GM20000 (cell line): ENCODE data around the gene GNAL.

Experiments
- DNase-seq: peaks from one replicate; pipeline ENCODE4 v3.0.0; 2012; ENCODE audit warnings: low spot score
- CTCF ChIP-seq: IDR thresholded peaks from 2 replicates; pipeline ENCODE4 v1.5.1; 2012; ENCODE audit warnings: mild to moderate bottlenecking, control low read depth; ENCODE audit errors: extremely low read depth, missing control alignments

GNAL gene

GRCh38 chr18:11901826-11902438, 212.9 kb downstream of the GNAL start:
- DNase-seq = no peak
- no peak for TF ChIP-seq CTCF

DNA sequence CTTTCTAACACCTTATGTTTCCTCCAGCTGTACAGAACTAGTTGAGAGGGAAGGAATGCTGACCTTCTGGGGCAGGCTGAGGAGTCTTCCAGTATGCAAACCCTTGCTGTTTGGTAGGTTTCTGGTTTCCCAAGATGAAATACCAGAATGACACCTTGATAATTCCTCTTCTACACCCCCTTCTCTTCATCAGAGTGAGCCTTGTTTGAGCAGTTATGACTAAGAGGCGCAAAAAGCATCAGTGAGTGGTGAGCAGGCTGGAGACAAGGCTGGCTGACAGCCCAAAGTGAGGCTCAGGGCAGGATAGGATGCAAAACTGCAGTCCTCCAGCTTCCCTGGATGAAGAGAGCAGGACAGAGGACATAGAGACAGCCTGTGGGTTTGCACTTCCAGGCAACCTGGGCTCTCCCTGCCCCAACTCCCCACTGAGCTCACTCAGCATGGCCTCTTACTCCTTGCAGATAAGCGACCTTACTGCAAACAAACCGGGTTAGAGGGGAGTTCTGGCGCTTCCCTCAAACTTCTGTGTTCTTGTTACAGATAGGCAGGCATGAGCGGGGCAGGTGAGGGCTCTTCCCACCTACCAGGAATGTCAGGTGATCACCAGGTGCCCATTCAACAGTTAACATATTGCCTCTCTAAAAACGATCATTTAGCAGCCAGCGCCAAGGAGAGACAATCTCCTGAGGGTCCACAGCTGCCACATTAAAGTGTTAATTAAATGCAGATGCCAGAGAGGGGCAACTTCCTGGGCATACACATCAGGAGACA, 213.6 kb downstream of the GNAL start:
- no peak for DNase-seq
- TF ChIP-seq CTCF = no peak

GRCh38 chr18:11905613-11906012, 216.5 kb downstream of the GNAL start:
- no peak for TF ChIP-seq CTCF
- no peak for DNase-seq

DNA sequence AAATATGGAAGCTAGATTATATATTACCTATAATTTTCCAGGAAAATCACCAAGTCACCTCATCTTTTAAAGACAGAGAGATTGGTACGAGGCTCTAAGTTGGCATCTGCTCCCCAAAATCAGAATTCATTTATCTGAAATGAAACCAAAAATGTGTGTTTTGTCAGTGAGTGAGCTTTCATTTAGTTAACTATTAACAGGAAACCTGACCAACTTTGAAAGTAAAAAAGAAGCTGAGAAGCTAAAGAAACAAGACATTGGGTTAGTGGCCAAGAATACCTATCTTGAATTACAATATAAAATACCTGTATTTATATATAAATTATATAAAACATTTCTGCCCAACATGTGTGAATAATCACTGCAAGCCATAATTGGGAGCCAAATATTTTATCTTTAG, 217.1 kb downstream of the GNAL start:
- peak; percentile 48 for DNase-seq
- TF ChIP-seq CTCF = no peak

DNA sequence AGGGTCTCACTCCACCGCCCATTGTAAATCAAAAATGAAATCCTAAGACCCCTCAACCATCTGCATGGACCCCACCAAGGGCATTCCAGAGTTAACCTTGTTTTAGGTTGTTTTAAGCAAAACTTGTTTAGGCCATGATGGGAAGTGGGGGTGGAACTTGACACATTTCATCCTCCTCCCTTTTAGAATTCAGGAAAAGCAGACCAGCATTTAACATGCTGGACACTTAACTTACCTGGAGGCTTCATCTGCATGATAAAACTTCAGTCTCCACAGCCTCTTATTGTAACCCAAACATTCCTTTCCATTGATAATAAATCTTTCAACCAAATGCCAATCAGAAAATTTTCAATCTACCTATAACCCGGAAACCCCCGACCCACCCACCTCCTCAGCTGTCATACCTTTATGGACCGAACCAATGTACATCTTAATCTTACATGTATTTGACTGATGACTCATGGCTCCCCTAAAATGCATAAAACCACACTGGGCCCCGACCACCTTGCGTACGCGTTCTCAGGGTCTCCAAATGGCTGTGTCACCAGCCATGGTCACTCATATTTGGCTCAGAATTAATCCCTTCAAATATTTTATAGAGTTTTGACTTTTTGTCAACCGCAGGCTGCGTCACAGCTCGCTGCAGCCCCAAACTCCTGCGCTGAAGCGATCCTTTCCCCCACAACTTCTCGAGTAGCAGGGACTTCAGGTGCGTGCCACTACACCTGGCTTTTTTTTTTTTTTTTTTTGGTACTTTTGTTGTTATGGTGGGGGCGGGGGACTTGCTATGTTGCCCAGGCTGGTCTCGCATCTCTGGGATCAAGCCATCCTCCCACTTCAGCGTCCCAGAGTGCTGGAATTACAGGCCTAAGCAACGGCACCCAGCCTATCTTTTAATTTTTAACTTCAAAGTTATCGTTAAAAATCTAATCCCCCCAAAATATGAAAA, 218.1 kb downstream of the GNAL start:
- no peak for TF ChIP-seq CTCF
- DNase-seq = no peak

DNA sequence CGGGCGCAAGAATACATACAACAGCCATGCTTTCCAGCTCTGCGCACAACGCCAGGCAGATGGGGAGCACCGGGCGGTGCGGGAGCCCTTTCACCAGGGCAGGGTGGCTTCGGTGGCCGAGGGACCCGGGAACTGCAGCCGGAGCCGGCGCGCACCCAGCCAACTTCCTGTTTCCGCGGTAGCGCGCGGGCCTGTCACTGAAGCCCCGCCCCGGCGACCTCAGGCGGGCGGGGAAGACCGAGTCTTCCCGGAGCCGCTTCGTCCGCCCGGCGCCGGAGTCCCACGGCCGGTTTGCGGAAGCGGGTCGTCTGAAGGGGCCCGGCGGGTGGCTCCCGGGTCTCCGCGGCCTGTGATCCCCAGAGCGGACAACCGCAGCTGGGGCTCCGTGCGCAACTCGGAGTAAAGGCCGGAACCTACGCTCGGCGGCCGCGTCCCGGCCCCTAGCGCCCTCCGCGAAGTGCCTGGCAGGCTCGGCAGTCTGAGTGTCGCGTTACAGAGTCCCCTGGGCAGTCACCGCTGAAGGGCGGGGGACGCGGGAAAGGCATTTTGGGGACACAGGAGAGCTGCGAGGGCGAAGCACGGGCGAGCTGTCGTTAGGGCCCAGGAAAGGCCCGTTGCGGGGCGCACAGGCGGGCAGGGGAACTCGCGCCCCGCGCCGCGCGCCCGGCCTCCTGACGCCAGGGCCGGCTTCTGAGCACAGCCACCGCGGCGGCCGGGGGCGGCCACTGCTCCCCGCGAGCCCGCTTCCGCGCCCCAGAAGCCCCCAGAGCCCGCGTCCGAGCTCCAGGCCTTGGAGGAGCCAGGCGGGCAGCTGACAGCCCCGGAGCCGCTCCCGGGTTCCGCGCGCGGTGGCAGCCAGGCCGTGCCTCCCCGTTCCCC, 219.4 kb downstream of the GNAL start, which contains the start of gene MPPE1:
TSS of gene MPPE1 (minus strand) at position 136 of the 879 bp plus-strand sequence. CDS start 11,053 bp downstream, outside the sequence.
- TF ChIP-seq CTCF = no peak
- DNase-seq = peak; percentile 95
